Measurements from ENCODE around the gene FBXL20. TPM values are rescaled to one million over a fixed set of nuclear protein-coding genes. Genes with fewer than 3 reads are reported as not detected.
"Not testable (repeated sequence)": the region's sequence is repeated elsewhere in the genome, so short reads cannot be mapped to it uniquely, and the experiment has no call there.

Gene FBXL20
- total RNA-seq, 4 donors from 2014 or later: 10.4 to 29.6 (median 17.2) TPM

DNA sequence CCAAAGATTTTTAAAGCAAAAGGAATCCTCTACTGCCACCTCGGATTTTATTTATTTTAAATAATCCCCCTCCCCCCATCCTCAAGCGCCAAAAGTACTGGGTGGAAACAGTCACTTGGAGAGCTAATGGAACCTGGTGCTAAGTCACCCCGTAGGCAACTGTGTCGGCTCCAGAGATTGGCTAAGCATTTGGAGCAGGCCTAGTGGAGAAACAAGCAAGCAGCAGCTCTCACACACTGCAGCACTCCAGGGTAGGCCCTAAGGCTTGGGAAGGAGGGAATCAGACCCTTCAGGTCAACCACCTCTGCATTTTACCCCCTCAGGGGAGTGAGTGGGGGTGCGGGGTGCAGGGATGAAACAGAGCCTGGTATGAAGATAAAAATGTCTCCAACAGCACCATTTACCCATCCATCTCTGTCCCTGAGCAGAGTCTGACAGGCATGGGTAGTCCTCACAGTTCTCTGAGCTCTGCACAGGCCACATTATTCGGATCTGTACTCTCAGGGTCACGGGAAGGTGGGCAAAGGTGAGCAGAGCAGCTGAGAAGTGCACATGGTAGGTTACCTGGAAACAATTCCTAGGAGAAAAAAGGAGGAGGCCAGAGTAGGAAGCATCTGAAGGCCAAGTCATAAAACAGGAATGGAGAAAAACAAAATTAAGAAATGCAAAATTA is 148.5 kb downstream of the FBXL20 start:
- DNase-seq (ENCODE audit: low spot score) (no peak), ATAC-seq (ENCODE audit: low FRiP score) (no peak)
- TF ChIP-seq, protein P1, sequence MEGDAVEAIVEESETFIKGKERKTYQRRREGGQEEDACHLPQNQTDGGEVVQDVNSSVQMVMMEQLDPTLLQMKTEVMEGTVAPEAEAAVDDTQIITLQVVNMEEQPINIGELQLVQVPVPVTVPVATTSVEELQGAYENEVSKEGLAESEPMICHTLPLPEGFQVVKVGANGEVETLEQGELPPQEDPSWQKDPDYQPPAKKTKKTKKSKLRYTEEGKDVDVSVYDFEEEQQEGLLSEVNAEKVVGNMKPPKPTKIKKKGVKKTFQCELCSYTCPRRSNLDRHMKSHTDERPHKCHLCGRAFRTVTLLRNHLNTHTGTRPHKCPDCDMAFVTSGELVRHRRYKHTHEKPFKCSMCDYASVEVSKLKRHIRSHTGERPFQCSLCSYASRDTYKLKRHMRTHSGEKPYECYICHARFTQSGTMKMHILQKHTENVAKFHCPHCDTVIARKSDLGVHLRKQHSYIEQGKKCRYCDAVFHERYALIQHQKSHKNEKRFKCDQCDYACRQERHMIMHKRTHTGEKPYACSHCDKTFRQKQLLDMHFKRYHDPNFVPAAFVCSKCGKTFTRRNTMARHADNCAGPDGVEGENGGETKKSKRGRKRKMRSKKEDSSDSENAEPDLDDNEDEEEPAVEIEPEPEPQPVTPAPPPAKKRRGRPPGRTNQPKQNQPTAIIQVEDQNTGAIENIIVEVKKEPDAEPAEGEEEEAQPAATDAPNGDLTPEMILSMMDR (IDR thresholded peaks at IDR 0.05): no peak

DNA sequence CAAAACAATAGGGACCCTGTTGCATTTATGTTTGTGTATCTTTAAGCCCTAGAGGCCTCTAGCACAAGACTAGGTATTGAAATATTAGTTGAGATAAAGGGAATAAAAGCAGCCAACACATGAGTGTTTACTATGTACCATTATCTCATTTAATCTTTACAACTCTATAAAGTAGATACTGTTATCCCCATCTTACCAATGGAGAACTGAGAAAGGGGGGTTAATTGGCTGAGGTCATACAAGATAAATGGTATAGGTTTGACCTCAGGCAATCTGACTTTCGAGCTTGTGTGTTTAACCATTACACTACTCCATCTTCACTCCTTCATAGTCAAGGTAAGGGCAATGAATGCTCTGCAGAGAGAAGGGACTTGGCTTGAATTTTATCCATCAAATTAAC is 149.4 kb downstream of the FBXL20 start:
- TF ChIP-seq, protein P1 (IDR thresholded peaks at IDR 0.05): no peak
- no peak for DNase-seq (ENCODE audit: low spot score)
- ATAC-seq (ENCODE audit: low FRiP score): no peak

DNA sequence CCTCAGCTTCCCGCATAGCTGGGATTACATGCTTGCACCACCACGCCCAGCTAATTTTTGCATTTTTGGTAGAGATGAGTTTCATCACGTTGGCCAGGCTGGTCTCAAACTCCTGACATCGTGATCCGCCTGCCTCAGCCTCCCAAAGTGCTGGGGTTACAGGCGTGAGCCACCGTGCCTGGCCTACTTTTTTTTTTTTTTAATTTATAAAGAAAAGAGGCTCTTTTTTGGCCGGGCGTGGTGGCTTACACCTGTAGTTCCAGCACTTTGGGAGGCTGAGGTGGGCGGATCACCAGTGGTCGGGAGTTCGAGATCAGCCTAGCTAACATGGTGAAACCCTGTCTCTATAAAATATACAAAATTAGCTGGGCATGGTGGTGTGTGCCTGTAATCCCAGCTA is 151.3 kb downstream of the FBXL20 start:
- not testable (repeated sequence) for DNase-seq (ENCODE audit: low spot score); ATAC-seq (ENCODE audit: low FRiP score)

DNA sequence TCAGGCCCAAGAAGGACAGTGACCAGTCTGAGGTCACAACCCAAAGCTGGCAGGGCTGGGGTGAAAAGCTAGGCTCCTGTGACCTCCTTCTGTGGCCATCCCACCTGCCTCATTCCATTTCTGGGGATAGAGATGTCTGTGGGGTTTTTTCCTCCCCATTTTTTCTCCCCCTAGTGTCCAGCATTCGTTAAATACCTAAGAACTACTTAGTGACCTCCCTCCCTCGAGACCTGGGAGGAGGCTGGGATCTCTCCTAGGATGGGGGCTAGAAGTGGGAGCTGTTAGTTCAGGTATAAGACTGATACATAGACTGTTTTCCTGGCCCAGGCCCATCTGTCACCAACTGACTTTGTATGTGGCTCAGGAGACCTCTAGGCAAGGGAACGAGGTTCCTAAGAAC is 155.2 kb downstream of the FBXL20 start:
- no peak for DNase-seq (ENCODE audit: low spot score)

DNA sequence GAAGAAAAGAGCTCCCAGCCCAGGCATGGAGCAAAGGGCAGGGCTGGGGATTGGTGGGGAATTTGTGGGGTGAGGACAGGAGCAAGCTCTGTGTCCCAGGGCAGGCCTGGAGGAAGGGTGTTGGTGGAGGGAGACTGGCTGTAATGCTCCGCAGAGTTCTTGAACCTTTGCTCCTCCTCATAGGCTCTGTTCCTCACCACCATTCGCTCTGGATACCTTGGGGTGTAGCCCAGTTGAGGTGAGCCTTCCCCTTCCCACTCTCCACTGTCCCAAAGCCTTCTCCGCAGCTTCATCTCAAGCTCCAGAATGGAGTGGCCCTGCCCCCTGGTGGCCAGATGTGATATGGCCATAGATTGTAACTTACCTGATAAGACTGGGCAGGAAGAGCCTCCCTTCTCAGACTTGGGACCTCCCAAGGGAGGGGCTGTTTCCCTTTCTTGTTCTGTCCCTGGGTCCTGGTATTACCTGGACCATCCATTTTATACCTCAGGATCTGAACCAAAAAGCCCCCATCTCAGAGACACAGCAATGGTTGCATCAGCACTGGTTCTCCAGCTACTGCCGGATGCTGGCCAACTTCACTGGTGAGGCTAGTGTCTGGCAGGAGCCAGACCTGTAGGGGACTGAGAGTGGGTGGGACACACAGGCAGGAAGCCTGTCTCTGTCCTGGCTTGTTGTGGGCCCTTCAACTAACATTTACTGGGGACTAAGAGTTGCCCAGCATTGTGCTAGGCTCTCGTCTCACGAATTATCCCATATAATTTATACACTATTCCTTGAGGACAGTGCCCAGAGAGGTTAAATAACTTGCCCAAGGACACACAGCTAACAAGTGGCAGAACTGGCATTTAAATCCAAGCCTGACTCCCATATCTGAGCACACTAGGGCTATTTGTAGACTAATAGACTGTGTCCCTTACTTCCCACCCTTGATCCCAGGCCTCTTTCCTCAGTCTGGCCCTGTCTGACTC is 156.5 kb downstream of the FBXL20 start:
- TF ChIP-seq, protein P1 (IDR thresholded peaks at IDR 0.05): peak in 2 of 3 donors; percentile 73 to 80
- DNase-seq (ENCODE audit: low spot score): peak; percentile 96
- ATAC-seq (ENCODE audit: low FRiP score): peak; percentile 89

More for the DNA sequence above, 155.2 kb downstream of the FBXL20 start:
- no peak for ATAC-seq (ENCODE audit: low FRiP score)
- TF ChIP-seq, protein P1 (IDR thresholded peaks at IDR 0.05): no peak

DNA sequence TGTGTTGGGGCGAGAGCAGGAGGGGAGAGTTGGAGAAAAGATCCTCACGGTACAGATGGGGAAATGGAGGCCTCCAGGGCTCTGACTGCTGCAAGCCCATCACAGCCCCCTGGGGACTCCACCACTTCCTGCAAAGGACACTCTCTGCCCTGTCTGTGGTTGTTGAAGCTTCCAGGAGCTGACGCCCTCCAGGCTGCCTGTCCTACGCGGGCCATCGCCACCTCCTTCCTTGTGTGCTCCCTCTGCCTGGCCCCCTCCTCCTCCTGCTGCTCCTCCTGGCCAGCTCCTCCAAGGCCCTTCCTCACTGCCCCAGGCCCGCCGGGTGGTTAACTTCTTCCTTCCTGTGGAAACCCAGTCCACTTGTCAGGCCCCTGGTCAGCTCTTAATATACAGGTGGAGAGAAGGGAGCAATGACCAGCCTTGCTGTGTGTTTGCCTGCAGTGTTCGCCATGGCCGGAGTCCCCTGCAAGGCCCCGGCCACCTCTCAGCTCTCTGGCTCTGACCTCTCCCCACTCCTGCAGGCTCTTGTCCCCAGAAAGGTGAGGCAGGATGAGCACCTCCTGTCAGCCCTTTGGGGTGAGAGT is 157.3 kb downstream of the FBXL20 start:
- TF ChIP-seq, protein P1 (IDR thresholded peaks at IDR 0.05): no peak
- DNase-seq (ENCODE audit: low spot score): no peak
- peak; percentile 14 for ATAC-seq (ENCODE audit: low FRiP score)

DNA sequence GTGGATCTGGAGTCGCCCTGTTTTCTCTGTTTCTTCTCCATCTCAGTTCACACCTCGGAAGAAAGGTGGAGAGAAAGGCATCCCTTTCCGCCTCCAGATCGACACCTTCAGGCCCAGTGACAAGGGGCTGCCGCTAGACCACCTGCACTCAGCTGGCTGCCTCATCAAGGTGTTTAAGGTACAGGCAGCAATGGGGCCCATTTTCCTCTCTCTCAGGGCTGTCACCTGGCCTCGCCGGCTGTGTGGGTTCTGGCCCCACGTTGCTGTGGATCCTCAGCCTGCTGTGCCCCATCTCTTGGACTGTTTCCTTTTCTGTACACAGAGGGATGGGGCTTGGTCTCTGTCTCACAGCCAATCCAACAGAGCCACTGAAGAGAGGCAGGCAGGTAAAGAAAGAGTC is 158.3 kb downstream of the FBXL20 start:
- no peak for DNase-seq (ENCODE audit: low spot score)
- no peak for ATAC-seq (ENCODE audit: low FRiP score)
- TF ChIP-seq, protein P1 (IDR thresholded peaks at IDR 0.05): no peak

All from omental fat pad (tissue), 4 donors.